Activated CD8-positive, alpha-beta memory T cell treated with anti-CD3 and anti-CD28 coated beads, Interleukin-2, amount 50 U/mL, for 24 hours (primary cell): ENCODE data around the gene SHANK3.
"Not testable (repeated sequence)": the region's sequence is repeated elsewhere in the genome, so short reads cannot be mapped to it uniquely, and the experiment has no call there.

Source experiments
- DNase-seq: peaks from one replicate; pipeline ENCODE4 v3.0.0-alpha.2; 2020; ENCODE audit errors: extremely low read depth

Gene SHANK3

DNA sequence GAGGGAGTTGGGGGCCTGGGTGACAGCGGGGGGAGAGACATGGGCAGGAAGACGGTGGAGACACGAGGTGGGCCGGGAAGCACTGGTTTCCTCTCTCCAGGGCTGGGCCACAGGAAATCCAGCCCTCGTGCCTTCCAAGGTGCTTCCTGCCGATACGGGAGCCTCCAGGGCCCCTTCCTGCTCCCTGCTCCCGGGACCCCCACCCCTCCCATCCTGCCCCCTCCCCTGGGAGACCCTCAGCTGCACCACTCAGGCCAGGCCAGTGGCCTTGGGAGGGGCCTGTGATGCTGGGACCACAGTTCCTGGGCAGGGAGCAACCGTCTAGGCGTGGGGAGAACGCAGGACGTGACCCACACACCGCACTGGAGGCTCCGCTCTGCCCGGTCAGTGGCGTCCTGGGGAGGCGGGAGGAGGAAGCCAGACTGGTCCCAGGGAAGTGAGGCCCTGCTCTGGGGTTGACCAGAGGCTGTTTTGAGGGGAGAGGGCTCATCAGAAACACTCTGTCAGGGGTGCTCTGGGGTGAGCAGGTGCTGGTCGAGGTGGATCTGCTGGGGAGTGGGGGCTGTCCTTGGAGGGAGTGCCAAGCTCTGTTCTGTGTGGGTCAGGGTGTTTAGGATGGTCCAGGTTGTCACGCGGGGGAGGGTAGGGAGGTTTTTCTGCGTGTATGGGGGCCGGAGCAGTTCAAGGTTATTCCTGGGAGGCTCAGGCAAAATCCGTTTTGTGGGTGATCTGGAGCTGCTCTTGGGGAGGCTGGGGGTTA, at the start of gene SHANK3:
Gene SHANK3, plus strand, starts transcription at position 353 of the 760 bp plus-strand sequence.
- no peak for DNase-seq

- DNase-seq, result no peak
Observed at GRCh38 chr22:50624347-50625130, 48.1 kb upstream of the SHANK3 start.

DNA sequence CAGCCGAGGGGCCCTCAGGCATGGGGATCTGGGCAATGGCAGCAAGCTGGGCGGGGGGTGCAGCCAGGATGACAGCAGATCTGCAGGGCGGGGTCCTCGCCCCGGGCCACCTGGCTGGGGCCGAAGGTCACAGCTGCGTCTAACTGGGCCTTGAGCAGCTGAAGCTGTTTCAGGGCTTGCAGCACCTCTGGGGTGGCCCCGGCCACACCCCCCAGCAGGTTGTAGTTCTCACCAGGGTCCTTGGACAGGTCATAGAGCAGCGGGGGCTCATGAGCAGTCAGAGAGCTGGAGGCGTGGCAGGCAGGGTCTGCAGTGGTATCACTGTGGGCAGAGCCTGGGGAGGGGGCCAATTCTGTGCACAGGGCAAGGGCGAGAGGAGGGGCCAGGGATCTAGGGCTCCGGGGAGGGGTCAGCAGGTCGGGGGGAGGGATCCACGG, 47.5 kb upstream of the SHANK3 start:
- DNase-seq, result no peak

DNA sequence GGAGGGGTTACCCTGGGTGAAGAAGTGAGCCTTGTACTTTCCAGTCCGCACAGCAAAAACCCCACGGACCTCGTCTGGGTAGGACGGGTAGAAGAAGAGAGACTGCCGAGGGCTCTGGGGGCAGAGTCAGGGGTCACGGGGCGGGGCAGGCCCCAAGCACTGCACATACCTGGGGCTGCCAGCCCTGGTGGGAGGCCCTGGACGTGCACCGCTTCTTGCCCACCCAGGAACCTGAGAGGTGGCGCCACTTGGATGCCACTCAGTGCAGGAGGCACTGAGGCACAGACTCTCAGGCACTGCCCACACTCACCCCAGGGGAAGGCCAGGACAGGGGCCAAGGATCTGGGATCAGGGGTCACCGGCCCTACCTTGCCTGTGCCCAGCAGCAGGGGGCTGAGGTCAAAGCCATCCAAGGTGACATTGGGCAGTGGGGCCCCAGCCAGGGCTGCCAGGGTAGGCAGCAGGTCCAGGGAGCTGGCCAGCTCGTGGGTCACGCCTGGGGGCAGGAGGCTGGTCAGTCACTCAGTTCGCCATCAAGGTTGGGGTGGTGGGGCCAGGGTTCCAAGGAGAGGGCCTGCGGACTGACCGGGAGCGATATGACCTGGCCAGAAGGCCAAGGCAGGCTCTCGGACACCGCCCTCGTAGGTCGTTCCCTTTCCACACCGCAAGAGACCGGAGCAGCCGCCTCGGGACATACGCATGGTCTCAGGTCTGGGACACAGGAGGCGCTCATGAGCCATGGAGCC, 46.9 kb upstream of the SHANK3 start:
- DNase-seq, result no peak

- no peak for DNase-seq
Observed at GRCh38 chr22:50626314-50626849, 46.2 kb upstream of the SHANK3 start.

DNA sequence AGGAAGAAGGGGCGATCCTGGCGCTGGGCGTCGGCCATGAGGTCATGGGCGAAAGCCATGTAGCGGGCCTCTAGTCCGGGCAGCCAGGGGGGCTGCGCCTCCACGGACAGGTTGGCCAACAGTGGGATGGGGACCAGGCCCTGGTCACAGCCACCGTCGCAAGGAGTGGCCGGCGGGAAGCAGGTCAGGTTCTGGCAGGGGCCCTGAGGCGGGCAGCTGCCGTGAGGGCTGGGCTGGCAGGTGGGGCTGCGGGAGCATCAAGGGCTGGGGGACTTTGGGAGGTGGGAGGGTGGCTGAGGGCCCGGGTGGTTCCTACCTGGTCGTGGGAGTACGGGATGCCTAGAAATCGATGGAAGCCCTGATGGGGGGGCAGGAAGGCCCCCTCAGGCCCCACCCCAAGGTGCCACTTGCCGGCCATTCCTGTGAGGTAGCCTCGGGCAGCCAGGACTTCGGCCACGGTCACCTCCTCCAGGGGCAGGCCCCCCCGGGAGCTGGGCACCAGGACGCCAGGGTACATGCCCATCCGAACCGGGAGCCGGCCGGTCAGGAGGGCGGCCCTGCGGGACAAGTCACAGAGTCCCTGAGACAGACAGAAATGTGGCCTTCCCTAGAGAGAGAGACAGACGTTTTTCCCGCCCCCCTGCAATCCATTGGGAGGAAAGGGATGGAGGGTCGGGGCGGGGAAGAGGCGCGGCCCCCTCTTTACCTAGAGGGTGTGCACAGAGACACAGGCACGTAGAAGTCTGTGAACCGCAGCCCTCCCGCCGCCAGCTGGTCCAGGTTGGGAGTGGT, 45.6 kb upstream of the SHANK3 start:
- DNase-seq, result no peak

- DNase-seq, result peak; percentile 45
Observed at GRCh38 chr22:50627642-50628542, 44.7 kb upstream of the SHANK3 start, which contains the start of gene ARSA. TSS of gene ARSA (minus strand) at chr22:50628152. CDS start at chr22:50627779, 373 bp downstream.

GRCh38 chr22:50628543-50629134, 44.0 kb upstream of the SHANK3 start:
- DNase-seq, result no peak

- no peak for DNase-seq
Observed at GRCh38 chr22:50630376-50630775, 42.2 kb upstream of the SHANK3 start.

DNA sequence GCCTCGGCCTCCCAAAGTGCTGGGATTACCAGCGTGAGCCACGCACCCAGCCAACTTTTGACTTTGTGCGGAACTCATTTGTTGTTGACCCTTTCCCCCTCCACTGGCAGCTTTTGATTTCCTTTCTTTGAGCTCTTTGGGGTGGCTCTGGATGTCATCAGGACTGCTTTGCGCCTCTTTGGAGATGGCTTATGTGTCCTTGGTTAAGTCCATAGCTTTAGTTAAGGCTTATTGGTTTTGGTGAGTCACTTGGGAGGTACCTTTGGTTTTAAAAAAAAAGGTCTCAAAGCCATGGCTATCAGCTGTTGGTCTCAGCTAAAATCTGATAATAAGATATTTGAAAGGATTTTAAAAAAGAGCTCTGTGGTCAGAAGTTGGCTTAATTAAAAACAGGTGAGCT, 39.5 kb upstream of the SHANK3 start:
- no peak for DNase-seq

DNA sequence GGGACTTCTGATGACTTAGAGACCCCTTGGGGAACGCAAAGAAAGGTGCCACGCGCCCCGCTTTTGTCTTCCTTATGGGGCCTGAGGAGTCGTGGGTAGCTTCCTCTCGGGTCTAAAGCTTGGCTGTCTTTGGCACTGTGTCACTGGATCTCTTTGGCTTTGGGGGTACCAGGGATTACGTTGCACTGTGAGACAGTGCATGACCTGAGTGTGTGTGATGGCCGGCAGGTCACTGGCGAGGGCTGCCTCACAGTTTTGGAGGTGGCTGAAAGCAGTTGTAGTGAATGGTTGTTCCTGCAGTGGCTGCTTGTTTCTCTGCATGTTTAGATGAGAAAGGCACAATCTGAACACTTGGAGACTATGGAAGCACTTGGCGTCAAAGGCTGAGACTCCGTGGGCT, 38.9 kb upstream of the SHANK3 start:
- no peak for DNase-seq

DNA sequence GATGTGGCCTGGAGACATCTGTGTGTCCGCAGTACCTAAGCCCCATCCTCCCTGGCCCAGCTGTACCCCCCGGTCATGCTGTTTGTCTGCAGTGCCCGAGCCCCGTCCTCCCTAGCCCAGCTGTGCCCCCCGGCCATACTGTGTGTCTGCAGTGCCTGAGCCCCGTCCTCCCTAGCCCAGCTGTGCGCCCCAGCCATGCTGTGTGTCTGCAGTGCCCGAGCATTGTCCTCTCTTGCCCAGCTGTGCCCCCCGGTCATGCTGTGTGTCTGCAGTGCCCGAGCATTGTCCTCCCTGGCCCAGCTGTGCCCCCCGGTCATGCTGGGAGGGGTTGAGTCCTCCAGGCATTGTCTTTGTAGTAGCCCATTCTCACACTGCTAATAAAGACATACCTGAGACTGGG, 37.0 kb upstream of the SHANK3 start:
- no peak for DNase-seq

- DNase-seq, result not testable (repeated sequence)
Observed at GRCh38 chr22:50640296-50640695, 32.3 kb upstream of the SHANK3 start.

- no peak for DNase-seq
Observed at GRCh38 chr22:50640857-50641647, 31.6 kb upstream of the SHANK3 start.

DNA sequence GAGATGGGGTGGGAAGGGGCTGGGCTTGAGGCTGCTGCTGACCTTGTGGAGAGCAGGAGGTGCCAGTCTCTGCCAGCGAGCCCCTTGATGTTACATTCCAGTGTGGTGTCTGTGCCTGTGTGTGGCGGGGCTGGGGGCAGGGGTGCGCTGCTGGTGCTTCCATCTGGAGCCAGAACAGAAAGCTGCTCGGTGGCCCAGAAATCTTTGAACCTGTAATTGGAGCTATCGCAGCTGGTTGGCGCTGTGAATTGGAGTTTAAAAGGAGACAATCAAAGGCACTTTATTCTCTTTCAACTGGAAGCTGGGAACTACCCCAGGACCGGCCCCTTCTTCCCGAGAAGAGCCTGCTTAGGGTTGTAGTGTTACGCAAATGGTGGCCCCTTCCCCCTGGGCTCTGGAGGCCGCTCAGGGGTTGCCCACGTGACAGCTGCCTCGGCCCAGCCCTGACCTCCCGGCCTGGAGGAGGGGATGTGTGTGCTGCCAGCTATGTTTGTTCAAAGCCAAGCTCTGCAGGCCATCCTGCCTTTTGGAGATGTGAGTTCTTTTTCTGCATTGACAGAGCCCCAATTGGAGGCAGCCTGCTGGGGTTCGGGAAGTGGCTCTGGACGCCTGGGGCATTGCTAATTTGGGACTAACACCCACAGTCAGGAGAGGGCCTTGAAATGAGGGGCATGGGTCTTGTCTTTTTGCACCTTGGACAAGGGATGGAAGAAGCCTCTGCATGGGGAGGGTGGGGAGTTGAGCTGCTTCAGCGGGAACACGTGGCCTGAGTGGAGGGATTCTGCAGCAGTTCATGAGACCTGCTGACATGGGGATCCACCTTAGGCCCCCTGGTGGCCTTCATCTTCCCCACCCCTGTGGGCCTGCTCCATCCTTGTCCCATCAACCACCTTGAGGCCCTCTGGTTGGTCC, 30.7 kb upstream of the SHANK3 start:
- DNase-seq, result no peak

GRCh38 chr22:50643021-50643820, 29.4 kb upstream of the SHANK3 start:
- DNase-seq, result not testable (repeated sequence)

DNA sequence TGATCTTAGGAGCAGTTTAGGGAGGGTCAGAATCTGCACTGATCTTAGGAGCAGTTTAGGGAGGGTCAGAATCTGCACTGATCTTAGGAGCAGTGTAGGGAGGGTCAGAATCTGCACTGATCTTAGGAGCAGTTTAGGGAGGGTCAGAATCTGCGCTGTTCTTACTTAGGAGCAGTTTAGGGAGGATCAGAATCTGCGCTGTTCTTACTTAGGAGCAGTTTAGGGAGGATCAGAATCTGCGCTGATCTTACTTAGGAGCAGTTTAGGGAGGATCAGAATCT, 28.9 kb upstream of the SHANK3 start:
- not testable (repeated sequence) for DNase-seq
